IPS-18c (cell line): ENCODE measurements around the gene GPR63.

Experiments
- H3K4me3 ChIP-seq: 2 replicates; pipeline ENCODE4 v1.7.0; 2013; ENCODE audit warnings: low read depth, mild to moderate bottlenecking, low read length, moderate library complexity; ENCODE audit not compliant: insufficient read depth
- H3K9me3 ChIP-seq: one replicate; pipeline ENCODE4 v1.6.1; 2013; ENCODE audit warnings: mild to moderate bottlenecking, low read length, moderate library complexity; ENCODE audit not compliant: control insufficient read depth, insufficient read depth

Gene GPR63

GRCh38 chr6:96836631-96837080 lies 621 bp downstream of the GPR63 start:
- H3K9me3 ChIP-seq: no peaks in the 10 kb centered on the region
- H3K4me3 ChIP-seq: peak overlapping the region; percentile 91

- H3K4me3 ChIP-seq: no peak overlapping the region
- no peaks in the 10 kb centered on the region for H3K9me3 ChIP-seq
Observed at GRCh38 chr6:96834070-96834469, 3.2 kb downstream of the GPR63 start.

GRCh38 chr6:96832780-96833179 lies 4.5 kb downstream of the GPR63 start:
- no peaks in the 10 kb centered on the region for H3K9me3 ChIP-seq
- no peak overlapping the region for H3K4me3 ChIP-seq

GRCh38 chr6:96826865-96827264 lies 10.4 kb downstream of the GPR63 start:
- no peaks in the 10 kb centered on the region for H3K9me3 ChIP-seq

GRCh38 chr6:96823743-96824142 lies 13.5 kb downstream of the GPR63 start:
- no peaks in the 10 kb centered on the region for H3K9me3 ChIP-seq

More at GRCh38 chr6:96826865-96827264, 10.4 kb downstream of the GPR63 start:
- H3K4me3 ChIP-seq: no peak overlapping the region

GRCh38 chr6:96821034-96821433 lies 16.2 kb downstream of the GPR63 start:
- Histone ChIP-seq H3K4me3 (no peak overlapping the region), H3K9me3 (no peaks in the 10 kb centered on the region)

More at GRCh38 chr6:96823743-96824142, 13.5 kb downstream of the GPR63 start:
- H3K4me3 ChIP-seq: no peak overlapping the region

GRCh38 chr6:96816301-96816817 lies 20.9 kb downstream of the GPR63 start:
- no peak overlapping the region for H3K4me3 ChIP-seq
- no peaks in the 10 kb centered on the region for H3K9me3 ChIP-seq

GRCh38 chr6:96814625-96815024 lies 22.7 kb downstream of the GPR63 start:
- Histone ChIP-seq H3K4me3 (no peak overlapping the region), H3K9me3 (no peaks in the 10 kb centered on the region)

- Histone ChIP-seq H3K9me3 (no peaks in the 10 kb centered on the region), H3K4me3 (no peak overlapping the region)
Observed at GRCh38 chr6:96812077-96812703, 25.1 kb downstream of the GPR63 start.

GRCh38 chr6:96811670-96812069 lies 25.6 kb downstream of the GPR63 start:
- H3K4me3 ChIP-seq: no peak overlapping the region
- no peaks in the 10 kb centered on the region for H3K9me3 ChIP-seq

GRCh38 chr6:96811136-96811535 lies 26.1 kb downstream of the GPR63 start:
- no peaks in the 10 kb centered on the region for H3K9me3 ChIP-seq
- H3K4me3 ChIP-seq: no peak overlapping the region

GRCh38 chr6:96809119-96809518 lies 28.2 kb downstream of the GPR63 start:
- H3K4me3 ChIP-seq: no peak overlapping the region
- no peaks in the 10 kb centered on the region for H3K9me3 ChIP-seq

- Histone ChIP-seq H3K9me3 (no peaks in the 10 kb centered on the region), H3K4me3 (no peak overlapping the region)
Observed at GRCh38 chr6:96803106-96803481, 34.2 kb downstream of the GPR63 start.

GRCh38 chr6:96795481-96795880 lies 41.8 kb downstream of the GPR63 start:
- H3K9me3 ChIP-seq: no peaks in the 10 kb centered on the region

GRCh38 chr6:96794980-96795379 lies 42.3 kb downstream of the GPR63 start:
- H3K4me3 ChIP-seq: no peak overlapping the region
- no peaks in the 10 kb centered on the region for H3K9me3 ChIP-seq

More at GRCh38 chr6:96795481-96795880, 41.8 kb downstream of the GPR63 start:
- H3K4me3 ChIP-seq: no peak overlapping the region

GRCh38 chr6:96792561-96793190 lies 44.6 kb downstream of the GPR63 start:
- Histone ChIP-seq H3K9me3 (no peaks in the 10 kb centered on the region), H3K4me3 (no peak overlapping the region)

GRCh38 chr6:96789871-96790270 lies 47.4 kb downstream of the GPR63 start:
- no peaks in the 10 kb centered on the region for H3K9me3 ChIP-seq
- H3K4me3 ChIP-seq: no peak overlapping the region

GRCh38 chr6:96787846-96788580 lies 49.3 kb downstream of the GPR63 start:
- Histone ChIP-seq H3K4me3 (no peak overlapping the region), H3K9me3 (no peaks in the 10 kb centered on the region)
